Panc1 (cell line): ENCODE results near the gene KDM3B. TPM values are rescaled to one million over a fixed set of nuclear protein-coding genes. Genes with fewer than 3 reads are reported as not detected.

Experiments
- ATAC-seq: fragments of 200-7000 bp; cut with Tn5 transposase; 2 replicates; pipeline ENCODE4 v1.9.1; 2020; ENCODE audit warnings: mild to moderate bottlenecking, moderate library complexity
- BruUV-seq: library from RNA; stranded (reverse); fragments of 400-500 nt; replicated peaks from 2 replicates; lab custom pipeline; 2021; lab: Mats Ljungman, UMichigan
- CTCF ChIA-PET: fragments of 300-600 bp; sonication (Branson Sonifier 250); formaldehyde crosslinking; loops from one replicate; lab custom pipeline; 2022; ENCODE audit warnings: antibody characterized with exemption; lab: Charles Lee
- POLR2A ChIA-PET: fragments of 300-600 bp; sonication (Branson Sonifier 250); formaldehyde crosslinking; loops from one replicate; lab custom pipeline; 2022; ENCODE audit warnings: antibody characterized with exemption; lab: Charles Lee
- DNase-seq: peaks from one replicate; pipeline ENCODE4 v3.0.0-alpha.2; 2010; ENCODE audit warnings: low read depth, low spot score
- H3K27ac ChIP-seq: 2 replicates; pipeline ENCODE4 v1.5.1; 2011; ENCODE audit warnings: mild to moderate bottlenecking, low read length, inconsistent platforms
- H3K27me3 ChIP-seq: fragments of 200-500 bp; sonication (Bioruptor generic); 2 replicates; pipeline ENCODE4 v1.6.0; 2014; ENCODE audit warnings: low read length, inconsistent platforms; ENCODE audit not compliant: control insufficient read depth, insufficient read depth
- H3K36me3 ChIP-seq: fragments of 200-500 bp; sonication (Bioruptor generic); 2 replicates; pipeline ENCODE4 v1.5.1; 2014; ENCODE audit warnings: inconsistent platforms, mild to moderate bottlenecking, low read length, moderate library complexity; ENCODE audit not compliant: control insufficient read depth, insufficient read depth
- H3K4me1 ChIP-seq: 2 replicates; pipeline ENCODE4 v1.5.1; 2011; ENCODE audit warnings: inconsistent platforms, mild to moderate bottlenecking, low read length, moderate library complexity; ENCODE audit not compliant: control insufficient read depth, insufficient read depth
- H3K4me3 ChIP-seq, 2 experiments: 2 replicates each; pipeline ENCODE4 v1.5.1; 2011 to 2012; ENCODE audit warnings: low read depth in 2 of 2, low read length in 2 of 2, mild to moderate bottlenecking in 2 of 2, inconsistent platforms in 1 of 2, moderate library complexity in 1 of 2
- H3K9me3 ChIP-seq: fragments of 200-500 bp; sonication (Bioruptor generic); 2 replicates; pipeline ENCODE4 v1.5.1; 2014; ENCODE audit warnings: low read depth, mild to moderate bottlenecking, inconsistent platforms, low read length, moderate library complexity; ENCODE audit not compliant: control insufficient read depth, insufficient read depth
- CTCF ChIP-seq: fragments of 450-650 bp; IDR thresholded peaks from 2 replicates; pipeline ENCODE4 v1.5.1; 2017; ENCODE audit warnings: mild to moderate bottlenecking
- POLR2AphosphoS5 ChIP-seq: IDR thresholded peaks from 2 replicates; pipeline ENCODE4 v1.6.1; 2012; ENCODE audit warnings: mild to moderate bottlenecking, low read depth, low read length, moderate library complexity
- REST ChIP-seq, 2 experiments: IDR thresholded peaks; 2 replicates each; pipeline ENCODE4 v1.6.1; 2011 to 2012; ENCODE audit warnings: low read depth in 2 of 2, control low read depth in 1 of 2, low read length in 1 of 2, mild to moderate bottlenecking in 1 of 2, moderate library complexity in 1 of 2; ENCODE audit not compliant: insufficient read depth in 1 of 2
- SIN3A ChIP-seq: IDR thresholded peaks from 2 replicates; pipeline ENCODE4 v1.6.1; 2012; ENCODE audit warnings: low read depth, mild to moderate bottlenecking, low read length, moderate library complexity, borderline replicate concordance; ENCODE audit not compliant: insufficient read depth
- TCF7L2 ChIP-seq: IDR thresholded peaks from 2 replicates; pipeline ENCODE4 v1.6.1; 2011; ENCODE audit warnings: mild to moderate bottlenecking, low read depth, low read length, inconsistent platforms
- in situ Hi-C: cut with HindIII; loops from 2 replicates; pipeline ENCODE4 v1.10.0; 2016; ENCODE audit warnings: low sequenced_read_pairs, low pct_unique_long_range_greater_than_20kb
- intact Hi-C: fragments of 100-400 bp; cut with micrococcal nuclease; formaldehyde crosslinking; loops from one replicate; pipeline ENCODE4 v1.10.0; 2022; ENCODE audit not compliant: unreplicated experiment
- total RNA-seq: library from RNA; stranded (reverse); gene quantifications from one replicate; pipeline ENCODE4 v1.2.1, GENCODE V29; 2021; ENCODE audit not compliant: unreplicated experiment

The KDM3B gene
- total RNA-seq, 1 experiment from 2014 or later = 65.0 TPM

- in situ Hi-C loops = no loop called here
- Histone ChIP-seq H3K4me3 (peak overlapping the region; percentile 88 to 92), H3K4me1 (peaks cover 23% of the 10 kb centered on the region), H3K36me3 (peaks cover 11% of the 10 kb centered on the region), H3K27me3 (no peaks in the 10 kb centered on the region), H3K27ac (peak overlapping the region; percentile 98), H3K9me3 (no peaks in the 10 kb centered on the region)
- no TSS peak for BruUV-seq
- POLR2A ChIA-PET = interaction anchor here (0.7 to 1.0 kb wide), 3 partner anchors 11 to 159 kb away, joined by 3 to 6 read pairs (median 4); partner anchors contain the start of genes KDM3B and KIF20A
- DNase-seq (no peak), ATAC-seq (no peak)
- TF ChIP-seq CTCF = no peak
- TF ChIP-seq POLR2AphosphoS5 = no peak
- TF ChIP-seq SIN3A = no peak
- no peak for TF ChIP-seq REST (IDR thresholded peaks at IDR 0.05; ENCODE audit: insufficient read depth in 1 of 2, low read depth in 2 of 2, low read length in 1 of 2)
- no peak for TF ChIP-seq TCF7L2
- CTCF ChIA-PET = interaction anchor here (1.9 kb wide), 1 partner anchor 14 kb away, joined by 9 read pairs; the partner anchor contains the start of gene KDM3B
- intact Hi-C loops = no loop called here
Measured at GRCh38 chr5:138338411-138339090, 13.9 kb upstream of the KDM3B start.

- no peaks in the 10 kb centered on the region for H3K9me3 ChIP-seq
- TF ChIP-seq CTCF = no peak
- TF ChIP-seq REST (IDR thresholded peaks at IDR 0.05; ENCODE audit: insufficient read depth in 1 of 2, low read depth in 2 of 2, low read length in 1 of 2) = no peak
- no peak for TF ChIP-seq TCF7L2
- TF ChIP-seq POLR2AphosphoS5 = no peak
- TF ChIP-seq SIN3A = no peak
- no peaks in the 10 kb centered on the region for H3K27me3 ChIP-seq
- DNase-seq = no peak
- ChIA-PET CTCF (no interaction called here), POLR2A (no interaction called here)
- TSS peak; percentile 73 for BruUV-seq
- H3K27ac ChIP-seq = peak overlapping the region; percentile 98
- peak overlapping the region; percentile 88 to 92 for H3K4me3 ChIP-seq
- peaks cover 23% of the 10 kb centered on the region for H3K4me1 ChIP-seq
- in situ Hi-C loops (no loop called here), intact Hi-C loops (no loop called here)
- H3K36me3 ChIP-seq = peaks cover 11% of the 10 kb centered on the region
- no peak for ATAC-seq
Measured at GRCh38 chr5:138339091-138339456, 13.4 kb upstream of the KDM3B start.
